T1000 (cell line): ENCODE measurements around the gene ADO.

Experiments
- DNase-seq: peaks from one replicate; lab custom pipeline; 2025; ENCODE audit warnings: mixed read lengths; lab: John Stamatoyannopoulos, UW

The ADO gene

GRCh38 chr10:62792261-62792660 lies 12.3 kb upstream of the ADO start:
- DNase-seq: no peak

- DNase-seq: no peak
These were observed 10.2 kb upstream of the ADO start for GRCh38 chr10:62794306-62794705.

GRCh38 chr10:62795100-62795499 lies 9.4 kb upstream of the ADO start:
- DNase-seq: no peak

- no peak for DNase-seq
These were observed 8.8 kb upstream of the ADO start for GRCh38 chr10:62795762-62796161.

DNA sequence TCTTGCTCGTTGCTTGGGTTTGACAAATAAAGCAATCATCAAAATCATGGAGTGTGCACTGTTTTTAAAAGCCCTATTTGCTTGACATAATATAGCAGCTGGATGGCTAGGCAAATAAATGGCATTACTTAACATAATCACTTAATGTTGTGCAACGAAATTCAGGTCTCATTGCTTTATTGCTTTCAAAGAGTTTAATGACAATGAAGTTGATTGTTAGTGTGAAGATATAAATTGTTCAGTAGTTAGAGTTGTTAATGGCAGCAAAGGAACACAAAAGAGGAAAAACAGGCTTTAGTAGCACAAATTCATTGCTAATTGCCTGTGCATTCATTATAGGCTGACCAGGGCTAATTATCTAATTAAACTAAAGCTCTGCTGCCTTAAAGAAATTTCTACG lies 7.6 kb upstream of the ADO start:
- no peak for DNase-seq

- no peak for DNase-seq
These were observed 2.6 kb upstream of the ADO start for GRCh38 chr10:62801871-62802270.

DNA sequence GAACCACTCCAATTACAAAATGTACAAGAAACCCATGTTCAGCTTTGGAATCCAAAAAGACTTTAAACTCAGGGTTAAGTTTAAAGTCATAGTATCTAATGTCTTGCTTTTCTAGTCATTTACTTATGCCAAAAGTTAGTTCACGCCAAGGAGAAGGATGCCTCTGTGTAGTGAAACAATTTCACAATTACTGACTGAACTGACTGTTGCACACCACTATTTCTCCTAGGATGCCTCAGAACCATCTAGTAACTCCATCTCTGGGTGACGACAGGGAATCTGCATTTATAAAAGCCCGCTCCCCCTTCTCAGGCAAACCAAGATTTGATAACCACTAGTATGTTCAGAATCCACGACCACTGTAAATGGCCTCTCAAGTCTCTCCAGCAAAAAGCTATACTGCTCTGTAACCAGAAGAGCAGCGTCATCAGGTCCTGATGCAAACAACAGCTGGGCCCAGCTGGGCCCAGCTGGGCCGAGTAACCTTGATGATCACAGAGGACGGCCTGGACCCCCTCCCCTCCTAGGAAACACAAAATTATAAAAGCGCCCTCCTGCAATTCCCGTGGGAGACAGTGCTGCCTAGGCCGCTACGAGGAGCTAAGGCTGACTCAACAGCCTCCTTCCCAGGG lies 680 bp upstream of the ADO start:
- no peak for DNase-seq

- DNase-seq: no peak
These were observed 945 bp downstream of the ADO start for GRCh38 chr10:62805231-62806099.

DNA sequence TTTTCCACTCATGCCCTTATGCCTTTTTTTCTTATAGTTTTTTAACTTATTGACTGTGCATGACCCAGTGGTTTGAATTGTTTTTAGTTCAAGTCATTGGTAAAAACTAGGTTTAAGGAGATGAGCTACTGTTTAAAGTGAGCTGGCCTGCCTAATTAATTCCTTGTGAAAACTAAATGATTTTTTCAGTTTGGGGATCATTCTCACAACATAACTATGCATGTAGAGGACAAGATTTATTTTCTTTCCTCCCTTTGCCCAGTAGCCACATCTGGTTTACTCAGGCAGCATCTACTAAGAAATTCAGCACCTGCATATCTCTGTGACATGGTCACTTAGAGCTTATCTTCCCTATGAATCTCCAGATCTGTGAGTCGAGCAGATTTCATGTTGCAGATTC lies 1.7 kb downstream of the ADO start:
- no peak for DNase-seq

GRCh38 chr10:62810156-62810902 lies 5.8 kb downstream of the ADO start:
- no peak for DNase-seq

GRCh38 chr10:62811159-62811875 lies 6.8 kb downstream of the ADO start:
- no peak for DNase-seq

- DNase-seq: no peak
These were observed 8.3 kb downstream of the ADO start for GRCh38 chr10:62812672-62813439.

DNA sequence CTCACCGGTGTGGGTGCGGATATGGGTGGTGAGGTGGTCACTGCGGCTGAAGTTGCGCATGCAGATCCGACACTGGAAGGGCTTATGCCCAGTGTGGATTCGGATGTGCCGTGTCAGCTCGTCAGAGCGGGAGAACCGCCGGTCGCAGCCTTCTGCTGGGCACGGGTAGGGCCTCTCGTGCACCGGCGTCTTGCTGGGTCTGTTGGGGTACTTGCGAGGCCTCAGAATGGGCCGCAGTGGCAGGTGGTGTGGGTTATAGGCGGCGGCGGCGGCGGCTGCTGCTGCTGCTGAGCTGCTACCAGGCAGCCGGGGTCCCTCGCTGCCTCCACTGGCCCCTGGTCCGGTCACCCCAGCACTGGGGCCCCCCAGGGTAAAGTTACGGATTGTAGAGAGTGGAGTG lies 8.9 kb downstream of the ADO start:
- no peak for DNase-seq

DNA sequence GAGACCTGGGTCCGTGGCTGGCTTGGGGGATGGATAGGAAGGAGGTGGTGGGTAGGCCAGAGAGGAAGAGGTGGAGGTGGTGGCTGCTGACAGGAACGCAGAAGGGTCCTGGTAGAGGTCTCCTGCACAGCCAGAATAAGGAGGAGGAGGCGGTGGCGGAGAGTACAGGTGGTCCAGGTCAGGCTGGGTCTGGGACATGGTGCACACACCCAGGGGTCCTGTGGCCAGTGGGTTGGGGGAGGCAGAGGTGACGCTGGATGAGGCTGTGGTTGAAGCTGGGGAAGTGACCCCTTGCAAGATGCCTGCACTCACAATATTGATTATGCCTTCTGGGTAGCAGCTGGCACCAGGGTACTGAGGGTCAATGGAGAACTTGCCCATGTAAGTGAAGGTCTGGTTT lies 9.5 kb downstream of the ADO start:
- DNase-seq: no peak

DNA sequence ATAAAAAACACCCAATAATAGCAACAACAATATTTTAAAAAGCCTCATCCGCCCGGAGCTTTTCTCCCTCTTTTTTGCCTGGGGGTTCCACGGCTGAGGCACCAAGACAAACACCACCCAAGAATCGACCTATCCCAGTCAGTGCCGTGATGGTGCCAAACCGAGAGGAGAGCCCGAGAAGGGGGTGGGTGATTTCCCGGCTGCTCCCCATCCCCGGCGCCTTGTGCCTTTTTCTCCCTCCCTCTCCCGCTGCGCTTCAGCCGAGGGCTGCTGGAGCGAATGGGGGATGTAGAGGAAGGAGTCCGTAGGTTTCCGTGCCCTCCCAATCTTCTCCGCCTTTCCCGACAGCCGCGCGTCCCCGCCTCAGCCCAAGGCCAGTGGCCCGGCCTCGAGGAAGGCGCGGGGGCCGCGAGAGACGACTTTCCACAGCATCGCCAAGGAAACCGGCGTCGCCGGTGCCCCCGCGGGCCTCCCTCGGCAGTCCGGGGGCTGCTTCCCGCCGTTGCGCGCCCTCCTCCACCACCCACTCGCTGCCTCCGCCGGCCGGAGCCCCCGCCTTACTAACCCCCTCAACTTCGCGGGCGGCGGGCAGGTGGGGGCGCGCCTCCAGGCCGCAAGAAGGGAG lies 10.3 kb downstream of the ADO start:
- no peak for DNase-seq

- no peak for DNase-seq
These were observed 11.0 kb downstream of the ADO start for GRCh38 chr10:62815381-62816075.

DNA sequence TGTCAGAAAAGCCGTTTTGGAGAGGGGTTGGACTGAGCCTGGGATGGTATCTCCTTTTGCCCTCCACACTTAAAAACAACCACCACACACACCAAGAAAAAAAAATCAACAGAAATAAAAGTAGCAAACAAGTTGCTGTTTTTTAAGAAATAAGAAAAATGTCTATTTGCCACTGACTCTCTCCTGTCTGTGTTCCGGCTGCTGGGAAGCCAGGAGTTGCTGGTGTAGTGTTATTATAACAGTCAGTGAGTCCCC lies 11.5 kb downstream of the ADO start:
- no peak for DNase-seq

DNA sequence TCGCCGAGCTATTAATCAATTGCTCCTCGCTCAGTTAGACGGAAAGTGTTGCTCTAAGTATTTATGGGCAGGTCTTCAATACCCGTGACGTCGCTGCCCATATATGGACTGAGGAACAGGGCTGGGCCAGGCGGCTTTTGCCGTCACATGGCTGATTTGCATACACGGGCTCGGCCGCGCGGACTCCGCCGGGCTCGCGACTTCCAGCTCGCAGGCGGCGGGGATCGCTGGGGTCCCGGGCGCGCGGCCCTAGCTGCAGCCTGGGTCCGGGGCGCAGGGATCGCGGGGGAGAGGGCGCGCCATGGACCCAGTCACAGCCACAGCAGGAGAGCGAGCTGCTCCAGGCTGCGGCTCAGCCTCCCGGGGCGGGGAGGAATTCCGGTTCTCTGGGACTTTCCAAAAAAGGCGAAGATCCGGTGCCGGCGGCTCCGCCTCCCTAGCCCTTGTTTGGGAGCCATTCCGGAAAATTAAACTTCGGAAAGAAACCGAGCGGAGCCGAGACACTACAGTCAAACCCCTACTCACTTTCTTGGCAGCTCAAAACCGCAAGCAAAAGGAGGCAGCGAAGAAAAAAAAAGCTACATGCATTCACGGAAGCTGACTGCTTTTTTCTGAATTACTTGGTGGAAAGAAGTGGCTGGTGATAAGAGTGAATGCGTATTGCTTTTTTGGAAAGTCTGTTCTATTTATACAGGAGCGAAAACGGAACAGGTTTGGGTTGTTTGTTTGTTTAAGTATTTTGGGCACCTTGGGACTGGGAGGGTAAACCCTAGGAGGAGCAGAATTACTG lies 12.0 kb downstream of the ADO start, which contains the start of gene EGR2:
EGR2 (minus strand) TSS at position 36 of the 790 bp plus-strand sequence. CDS start 337 bp downstream, outside the sequence.
- DNase-seq: peak; percentile 92

DNA sequence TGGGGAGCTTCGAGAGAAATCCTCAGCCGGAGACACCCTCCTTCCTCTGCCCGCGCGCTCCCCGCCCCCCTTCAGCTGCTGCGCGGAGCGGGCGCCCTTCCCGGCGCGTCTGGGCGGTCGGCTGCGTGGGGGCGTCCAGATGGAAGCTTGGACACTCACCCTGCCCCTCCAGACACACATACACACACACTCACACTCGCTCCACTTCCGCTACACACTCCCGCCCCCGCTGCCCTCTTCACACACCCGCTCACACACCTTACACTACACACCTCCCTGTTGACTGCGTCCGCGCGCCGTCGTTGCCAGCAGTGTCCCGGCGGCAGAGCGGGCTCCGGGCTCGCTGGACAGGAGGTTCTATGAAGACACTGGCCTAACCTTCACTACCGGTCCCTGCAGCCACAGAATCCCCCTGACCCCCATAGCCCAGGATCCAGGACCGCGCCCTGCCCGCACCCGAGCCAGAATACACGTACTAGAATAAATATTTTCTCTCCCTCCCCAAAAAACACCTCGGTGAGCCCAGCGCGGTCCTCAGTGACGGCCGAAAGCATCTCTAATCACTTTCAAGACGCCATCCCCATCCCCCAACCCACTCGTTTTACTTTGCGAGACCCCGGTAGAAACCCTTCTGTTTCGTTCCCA lies 12.7 kb downstream of the ADO start:
- no peak for DNase-seq
